GM18502 (cell line): Measurements from ENCODE around the gene EXTL1.

Source experiments
- ATAC-seq: cut with Tn5 transposase; IDR thresholded peaks from one replicate; pipeline ENCODE4 v1.9.1; 2021; ENCODE audit warnings: mild to moderate bottlenecking; ENCODE audit not compliant: unreplicated experiment, poor library complexity

Gene EXTL1

DNA sequence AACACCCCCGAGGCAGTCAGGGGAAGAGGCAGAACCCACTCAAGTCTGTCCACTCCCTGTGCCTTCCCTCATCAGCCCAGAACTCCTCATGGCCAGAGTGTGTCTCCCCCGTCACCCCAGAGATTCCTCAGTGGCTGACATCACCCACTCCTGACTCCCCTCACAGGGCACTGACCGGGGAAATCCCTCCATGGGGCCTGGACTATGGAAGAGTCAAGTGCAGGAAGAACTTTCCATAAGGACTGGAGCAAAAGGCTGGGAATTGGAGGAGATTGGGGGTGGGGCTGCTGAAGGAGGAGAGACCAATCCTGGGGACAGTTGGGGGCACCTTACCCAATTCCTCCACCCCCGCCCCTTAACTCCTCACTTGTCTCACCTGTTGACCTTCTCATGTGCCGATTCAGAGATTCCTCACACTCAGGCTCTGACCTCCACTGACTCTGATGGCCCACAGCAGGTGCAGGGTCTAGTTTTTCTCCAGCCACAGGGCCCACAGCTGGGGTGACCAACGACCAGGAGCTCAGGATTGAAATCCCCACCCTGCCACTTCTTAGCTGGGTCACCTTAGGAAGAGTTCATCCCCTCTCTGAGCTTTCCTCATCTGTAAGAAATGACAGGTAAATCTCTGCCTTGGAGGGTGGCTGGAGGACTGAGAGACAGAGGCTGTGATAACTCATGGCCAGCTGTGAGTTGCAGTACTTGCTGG lies 481 bp upstream of the EXTL1 start:
- ATAC-seq: no peak

GRCh38 chr1:26022404-26022779 lies 817 bp downstream of the EXTL1 start:
- ATAC-seq: no peak

- ATAC-seq: no peak
Observed at GRCh38 chr1:26023009-26023408, 1.4 kb downstream of the EXTL1 start.

- ATAC-seq: no peak
Observed at GRCh38 chr1:26023826-26024225, 2.3 kb downstream of the EXTL1 start.

GRCh38 chr1:26025060-26025459 lies 3.5 kb downstream of the EXTL1 start:
- no peak for ATAC-seq

DNA sequence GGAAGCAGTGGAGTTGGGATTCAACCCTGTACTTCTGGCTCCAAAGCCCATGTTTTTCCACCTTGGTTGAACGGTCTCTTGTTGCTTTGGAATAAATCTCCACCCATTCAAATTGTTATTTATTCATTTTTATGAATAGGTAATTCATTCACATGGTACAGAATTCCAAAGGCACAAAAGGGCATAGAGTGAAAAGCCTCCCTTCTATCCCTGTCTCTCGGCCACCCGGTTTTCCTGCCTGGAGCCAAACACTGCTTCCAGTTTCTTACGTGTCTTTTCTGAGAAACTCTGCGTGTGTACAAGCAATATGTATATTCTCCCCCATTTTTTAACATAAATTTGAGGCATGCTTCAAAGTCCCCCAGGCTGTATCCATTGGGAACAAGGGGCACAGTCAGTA lies 3.9 kb downstream of the EXTL1 start:
- no peak for ATAC-seq

DNA sequence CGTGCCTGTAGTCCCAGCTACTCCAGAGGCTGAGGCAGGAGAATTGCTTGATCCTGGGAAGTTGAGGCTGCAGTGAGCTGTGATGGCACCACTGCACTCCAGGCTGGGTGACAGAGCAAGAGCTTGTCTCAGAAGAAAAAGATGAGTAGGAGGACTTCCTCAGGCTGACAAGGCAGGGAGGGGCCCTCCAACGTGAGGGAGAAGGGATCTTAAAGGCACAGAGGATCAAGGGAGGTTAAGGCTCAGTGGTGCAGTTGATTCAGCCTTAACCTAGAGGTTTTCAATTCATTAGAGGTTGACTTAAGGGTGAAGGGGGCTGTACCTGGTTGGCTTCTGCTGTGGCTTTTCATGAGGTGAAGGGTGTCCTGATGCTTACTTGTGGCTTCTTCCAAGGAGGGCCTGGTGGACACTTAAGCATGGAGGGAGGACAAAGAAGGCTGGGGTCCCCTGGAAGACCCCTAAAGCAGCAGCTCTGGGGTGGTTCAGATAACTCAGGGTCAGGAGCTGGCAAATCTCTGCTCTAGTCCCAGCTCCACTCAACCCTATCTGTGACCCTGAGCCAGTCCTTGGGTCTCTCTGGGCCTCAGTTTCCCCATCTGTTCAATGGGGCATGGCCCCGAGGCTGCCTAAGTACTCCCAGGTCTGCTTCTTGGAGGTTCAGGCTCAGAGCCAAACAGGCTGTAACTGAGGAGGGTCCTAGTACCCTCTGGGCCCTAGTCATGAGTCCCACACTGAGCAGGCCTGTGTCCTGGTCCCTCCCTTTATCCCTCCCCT lies 6.3 kb downstream of the EXTL1 start:
- no peak for ATAC-seq

DNA sequence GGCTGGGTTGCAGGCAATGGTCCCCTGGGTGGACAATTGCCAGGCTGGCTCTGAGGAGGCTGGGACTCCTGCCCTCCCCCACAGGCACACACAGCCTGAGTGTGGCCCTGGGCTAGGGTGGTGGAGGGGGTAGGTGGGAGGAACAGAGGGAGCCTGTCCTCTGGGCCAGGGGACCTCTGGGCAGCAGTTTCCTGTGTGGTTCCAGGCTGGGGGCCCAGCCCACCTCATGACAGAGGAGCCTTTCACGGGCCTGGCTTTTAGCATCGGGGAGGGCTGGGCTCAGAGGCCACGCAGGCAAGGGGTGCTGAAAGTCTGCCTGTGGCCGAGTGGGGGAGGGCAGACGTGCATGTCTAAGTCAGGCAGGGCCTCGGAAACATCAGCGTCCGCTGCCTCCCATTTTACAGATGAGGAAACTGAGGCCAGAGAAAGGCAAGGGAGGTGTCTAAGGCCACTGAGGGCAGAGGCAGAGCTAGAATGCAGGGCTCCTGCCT lies 7.0 kb downstream of the EXTL1 start:
- ATAC-seq: no peak

GRCh38 chr1:26029054-26029863 lies 7.7 kb downstream of the EXTL1 start:
- ATAC-seq: no peak

DNA sequence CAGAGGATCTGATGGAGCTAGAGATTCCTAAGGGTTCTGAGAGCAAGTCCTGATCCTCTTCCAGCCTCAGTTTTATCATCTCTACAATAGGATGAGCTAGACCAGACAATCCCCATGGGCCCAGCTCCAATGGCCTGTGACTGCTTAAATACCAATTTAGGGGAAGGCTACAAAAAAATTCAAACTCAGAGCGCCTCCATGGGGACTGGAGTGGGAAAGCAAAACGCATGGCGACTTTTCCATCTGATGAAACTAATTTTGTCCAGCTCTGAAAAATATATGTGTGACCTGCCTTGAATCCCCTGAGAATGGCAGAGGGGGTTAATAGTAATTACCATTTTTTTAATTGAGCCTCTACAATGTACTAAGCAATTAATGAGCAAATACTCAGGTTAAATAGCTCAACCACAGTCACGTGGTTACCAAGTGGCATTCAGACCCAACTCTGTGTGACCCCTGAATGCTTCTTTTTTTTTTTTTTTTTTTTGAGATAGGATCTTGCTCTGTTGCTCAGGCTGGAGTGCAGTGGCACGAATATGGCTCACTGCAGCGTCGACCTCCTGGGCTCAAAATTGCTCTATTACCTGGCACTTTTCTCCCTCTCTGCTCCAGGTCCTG lies 8.4 kb downstream of the EXTL1 start:
- ATAC-seq: no peak

GRCh38 chr1:26031196-26031595 lies 9.6 kb downstream of the EXTL1 start:
- no peak for ATAC-seq

GRCh38 chr1:26031611-26032220 lies 10.1 kb downstream of the EXTL1 start:
- ATAC-seq: no peak

DNA sequence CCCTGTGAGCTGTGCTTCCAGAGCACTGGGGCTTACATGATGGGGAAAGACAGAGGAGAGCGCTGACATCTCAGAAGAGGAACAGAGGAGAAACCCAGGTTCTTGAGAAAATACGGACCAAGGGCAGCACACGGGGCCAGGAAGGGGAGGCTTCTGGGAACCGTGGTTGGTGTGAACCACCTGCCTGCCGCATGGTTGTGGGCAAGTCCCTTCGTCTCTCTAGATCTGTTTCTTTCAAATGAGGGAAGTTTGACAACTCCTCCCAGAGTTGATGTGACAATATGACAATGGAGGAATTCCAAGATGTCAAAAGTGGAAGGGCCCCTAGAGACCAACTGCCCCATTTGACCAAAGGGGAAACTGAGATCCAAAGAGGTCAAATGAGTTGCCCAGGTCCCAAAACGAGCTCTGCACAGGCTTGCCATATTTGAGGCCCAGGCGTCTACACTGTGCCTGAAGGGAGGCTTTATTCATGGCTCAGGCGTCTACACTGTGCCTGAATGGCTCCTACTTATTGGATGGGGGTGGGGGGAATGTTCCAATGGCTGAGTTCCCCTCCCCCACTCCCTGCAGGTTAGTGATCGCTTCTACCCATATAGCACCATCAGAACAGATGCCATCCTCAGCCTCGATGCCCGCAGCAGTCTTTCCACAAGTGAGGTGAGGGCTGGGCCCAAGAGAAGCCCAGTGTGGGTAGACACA lies 11.2 kb downstream of the EXTL1 start:
- ATAC-seq: no peak

- no peak for ATAC-seq
Observed at GRCh38 chr1:26034504-26035202, 13.1 kb downstream of the EXTL1 start.

GRCh38 chr1:26035203-26035958 lies 13.8 kb downstream of the EXTL1 start:
- ATAC-seq: peak; percentile 91

GRCh38 chr1:26035959-26036755 lies 14.6 kb downstream of the EXTL1 start:
- ATAC-seq: peak; percentile 66

DNA sequence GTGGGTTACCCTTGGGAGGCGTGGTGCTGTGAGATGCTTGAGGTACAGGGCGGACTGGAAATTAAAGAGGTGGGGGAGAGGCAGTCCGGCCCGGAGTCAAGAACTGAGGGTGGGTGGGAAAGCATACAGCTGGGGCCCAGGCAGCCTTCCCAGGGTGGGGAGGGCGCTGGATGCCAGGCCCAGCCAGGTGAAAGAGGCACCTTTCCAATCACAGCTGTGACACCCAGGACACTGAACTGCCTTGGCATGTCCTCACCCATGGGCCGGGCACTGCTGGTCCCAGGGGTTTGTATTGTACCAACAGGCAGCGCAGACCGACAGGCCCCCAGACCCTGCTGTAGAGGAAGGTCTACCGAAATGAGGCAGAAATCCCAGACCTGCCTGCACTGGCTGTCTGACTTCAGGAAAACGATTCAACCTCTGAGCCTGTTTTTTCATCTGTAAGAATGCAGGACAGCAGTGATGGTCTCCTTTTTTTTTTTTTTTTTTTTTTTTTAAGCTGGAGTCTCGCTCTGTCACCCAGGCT lies 15.2 kb downstream of the EXTL1 start:
- no peak for ATAC-seq
